HepG2 (cell line): ENCODE results near the gene TUBA4A. TPM values are rescaled to one million over a fixed set of nuclear protein-coding genes. Genes with fewer than 3 reads are reported as not detected.

Source experiments
- ATF7 ChIP-seq, 2 experiments: fragments of 450-650 bp in 1 of 2; sonication (generic) in 1 of 2; formaldehyde crosslinking in 1 of 2; IDR thresholded peaks; 2 replicates each; pipeline versions ENCODE4 v1.4.0 to v1.6.1; 2016 to 2020; ENCODE audit warnings: antibody characterized with exemption in 1 of 2, mild to moderate bottlenecking in 1 of 2, missing genetic modification reagents in 1 of 2
- CENPBD1 ChIP-seq: sonication (generic); formaldehyde crosslinking; IDR thresholded peaks from 2 replicates; pipeline ENCODE4 v1.8.0; 2022; ENCODE audit warnings: missing genetic modification reagents, low read depth, mild to moderate bottlenecking, borderline replicate concordance
- CENPT ChIP-seq: sonication (generic); formaldehyde crosslinking; IDR thresholded peaks from 2 replicates; pipeline ENCODE4 v1.8.0; 2022; ENCODE audit warnings: low read depth, mild to moderate bottlenecking, moderate library complexity, missing genetic modification reagents
- HNF4G ChIP-seq, 2 experiments: sonication (generic) in 1 of 2; formaldehyde crosslinking in 1 of 2; IDR thresholded peaks; 2 replicates each; pipeline versions ENCODE4 v1.4.0 to v1.6.1; 2011 to 2020; ENCODE audit warnings: borderline replicate concordance in 2 of 2, low read depth in 2 of 2, mild to moderate bottlenecking in 2 of 2, low read length in 1 of 2, missing genetic modification reagents in 1 of 2, moderate library complexity in 1 of 2
- HNRNPLL ChIP-seq: fragments of 200-400 bp; formaldehyde crosslinking; IDR thresholded peaks from 2 replicates; pipeline ENCODE4 v1.6.1; 2017; ENCODE audit warnings: mild to moderate bottlenecking, low read depth, low read length; ENCODE audit not compliant: poor library complexity, severe bottlenecking
- IKZF1 ChIP-seq: fragments of 450-650 bp; IDR thresholded peaks from 2 replicates; pipeline ENCODE4 v1.7.1; 2016
- NCOA1 ChIP-seq: sonication (generic); formaldehyde crosslinking; IDR thresholded peaks from 2 replicates; pipeline ENCODE4 v1.9.0; 2021; ENCODE audit warnings: missing genetic modification reagents
- PRDM15 ChIP-seq: sonication (generic); formaldehyde crosslinking; IDR thresholded peaks from 2 replicates; pipeline ENCODE4 v1.4.0; 2020; ENCODE audit warnings: missing genetic modification reagents
- RBFOX2 ChIP-seq: fragments of 200-400 bp; formaldehyde crosslinking; IDR thresholded peaks from 2 replicates; pipeline ENCODE4 v1.6.1; 2017; ENCODE audit warnings: low read depth, mild to moderate bottlenecking, low read length
- UBTF ChIP-seq: sonication (generic); formaldehyde crosslinking; IDR thresholded peaks from 2 replicates; pipeline ENCODE4 v1.4.0; 2020; ENCODE audit warnings: mild to moderate bottlenecking, missing genetic modification reagents
- ZFP62 ChIP-seq: sonication (generic); formaldehyde crosslinking; IDR thresholded peaks from 2 replicates; pipeline ENCODE4 v1.4.0; 2020; ENCODE audit warnings: missing genetic modification reagents
- ZNF230 ChIP-seq: sonication (generic); formaldehyde crosslinking; IDR thresholded peaks from 2 replicates; pipeline ENCODE4 v1.4.0; 2020; ENCODE audit warnings: mild to moderate bottlenecking, missing genetic modification reagents
- ZNF329 ChIP-seq: sonication (generic); formaldehyde crosslinking; IDR thresholded peaks from 2 replicates; pipeline ENCODE4 v1.9.0; 2021; ENCODE audit warnings: low read depth, mild to moderate bottlenecking, missing genetic modification reagents
- ZNF556 ChIP-seq: sonication (generic); formaldehyde crosslinking; IDR thresholded peaks from 2 replicates; pipeline ENCODE4 v1.4.0; 2020; ENCODE audit warnings: mild to moderate bottlenecking, missing genetic modification reagents, borderline replicate concordance
- ZNF570 ChIP-seq: sonication (generic); formaldehyde crosslinking; IDR thresholded peaks from 2 replicates; pipeline ENCODE4 v1.4.0; 2020; ENCODE audit warnings: mild to moderate bottlenecking, missing genetic modification reagents, borderline replicate concordance
- ZNF704 ChIP-seq: sonication (generic); formaldehyde crosslinking; IDR thresholded peaks from 2 replicates; pipeline ENCODE4 v1.8.1; 2023; ENCODE audit warnings: mild to moderate bottlenecking, inconsistent platforms, moderate library complexity, missing genetic modification reagents, borderline replicate concordance
- ZNF816 ChIP-seq: sonication (generic); formaldehyde crosslinking; IDR thresholded peaks from 2 replicates; pipeline ENCODE4 v1.8.0; 2022; ENCODE audit warnings: missing genetic modification reagents, mild to moderate bottlenecking, borderline replicate concordance
- ZNF883 ChIP-seq: sonication (generic); formaldehyde crosslinking; IDR thresholded peaks from 2 replicates; pipeline ENCODE4 v1.5.1; 2020; ENCODE audit warnings: mild to moderate bottlenecking, missing genetic modification reagents; ENCODE audit errors: not compliant biosample characterization
- polyA plus RNA-seq, 8 experiments: library from polyadenylated mRNA; depleted of rRNA in 3 of 8; stranded (reverse) in 7 of 8; unstranded in 1 of 8; fragments of >200 nt; fragmentation: Illumina TruSeq in 4 of 8; extraction: Trizol in 4 of 8; gene quantifications; 2 replicates each; pipeline versions ENCODE4 v1.2.1 to v1.2.3, GENCODE V29; 2011 to 2016; ENCODE audit warnings: low read depth in 4 of 8, missing spikeins in 1 of 8, mixed read lengths in 1 of 8; ENCODE audit not compliant: insufficient read depth in 1 of 8
- total RNA-seq, 5 experiments: library from RNA; depleted of rRNA; stranded (reverse); fragments of >200 nt; fragmentation: Illumina TruSeq; extraction: Trizol; gene quantifications; 2 replicates each; pipeline ENCODE4 v1.2.3, GENCODE V29; 2016; ENCODE audit warnings: low read depth in 1 of 5

Gene TUBA4A
- total and polyA plus RNA-seq, 2 of the 13 experiments (the other 11 are each of a cell fraction or from before 2014, with no cell fraction given): 1.3 to 12.7 TPM

GRCh38 chr2:219279151-219279915 lies 25.6 kb upstream of the TUBA4A start, which contains the start of gene DNAJB2 (continued):
- TF ChIP-seq PRDM15 (CRISPR knock-in tag) (no peak), UBTF (peak; percentile 79), ATF7 (IDR thresholded peaks at IDR 0.05) (peak; percentile 54), ATF7 (CRISPR knock-in tag; IDR thresholded peaks at IDR 0.05) (peak; percentile 86; the same call in 1 of the 2 replicates), RBFOX2 (peak; percentile 91), NCOA1 (no peak), ZNF230 (CRISPR knock-in tag) (no peak), HNF4G (IDR thresholded peaks at IDR 0.05; ENCODE audit: borderline replicate concordance, low read depth, low read length) (no peak), HNF4G (CRISPR knock-in tag; IDR thresholded peaks at IDR 0.05; ENCODE audit: borderline replicate concordance, low read depth) (no peak), ZNF556 (CRISPR knock-in tag) (peak; percentile 20; the same call in 1 of the 2 replicates), ZNF704 (CRISPR knock-in tag) (no peak), ZFP62 (CRISPR knock-in tag) (no peak), ZNF816 (CRISPR knock-in tag) (peak; percentile 70; the same call in 1 of the 2 replicates), ZNF883 (CRISPR knock-in tag) (peak; percentile 42), CENPT (CRISPR knock-in tag) (no peak), HNRNPLL (peak; percentile 99), IKZF1 (no peak), CENPBD1 (no peak; the same call in 1 of the 2 replicates), ZNF570 (CRISPR knock-in tag) (no peak), ZNF329 (CRISPR knock-in tag) (peak; percentile 51; the same call in 1 of the 2 replicates)
